Measurements from ENCODE around the gene PPP6R2. TPM values are rescaled to one million over a fixed set of nuclear protein-coding genes. Genes with fewer than 3 reads are reported as not detected.

Gene PPP6R2
- total RNA-seq, 5 donors from 2014 or later (not counting 1 experiment from before 2014, with no cell fraction given) = 71.2 to 105 (median 96.8) TPM

GRCh38 chr22:50434849-50435248 is 91.7 kb downstream of the PPP6R2 start:
- peaks cover 22 to 80% of the 10 kb centered on the region in 2 donors for H3K36me3 ChIP-seq (ENCODE audit: control insufficient read depth in 2 of 2, extremely low read depth in 1 of 2, insufficient read depth in 1 of 2, low read length in 1 of 2)
- no peaks in the 10 kb centered on the region for H3K9me3 Mint-ChIP-seq
- WGBS (ENCODE audit: insufficient coverage) = 96% methylated on average over 23 of the region's 24 CpGs
- H3K4me1 ChIP-seq (ENCODE audit: control insufficient read depth in 1 of 2, extremely low read depth in 1 of 2, insufficient read depth in 2 of 2, low read length in 2 of 2) = no peaks in the 10 kb centered on the region
- no peaks in the 10 kb centered on the region for H3K9me3 ChIP-seq
- H3K27ac ChIP-seq (ENCODE audit: low read length) = no peak overlapping the region
- no peaks in the 10 kb centered on the region for H3K4me1 Mint-ChIP-seq
- H3K36me3 Mint-ChIP-seq = peaks cover 25% of the 10 kb centered on the region
- no peak overlapping the region for H3K27ac Mint-ChIP-seq
- POLR2A ChIA-PET = no interaction called here
- no peaks in the 10 kb centered on the region for H3K27me3 Mint-ChIP-seq
- CTCF ChIA-PET = no interaction called here
- H3K4me3 ChIP-seq (ENCODE audit: control insufficient read depth in 1 of 2, extremely low read depth in 1 of 2, low read length in 1 of 2) = no peak overlapping the region
- ATAC-seq (replicated peaks in 1 of 4) (no peak), DNase-seq (no peak)
- no peaks in the 10 kb centered on the region for H3K27me3 ChIP-seq (replicated peaks in 1 of 2; ENCODE audit: control insufficient read depth in 2 of 2, extremely low read depth in 1 of 2, insufficient read depth in 2 of 2, low read length in 1 of 2)
- H3K4me3 Mint-ChIP-seq = no peak overlapping the region

GRCh38 chr22:50435291-50436014 is 92.3 kb downstream of the PPP6R2 start:
- no peaks in the 10 kb centered on the region for H3K4me1 Mint-ChIP-seq
- no peaks in the 10 kb centered on the region for H3K9me3 Mint-ChIP-seq
- no peaks in the 10 kb centered on the region for H3K27me3 Mint-ChIP-seq
- ChIA-PET POLR2A (no interaction called here), CTCF (interaction anchor here in 1 of 2 donors (0.6 kb wide), 1 partner anchor 22 kb away, joined by 5 read pairs; no protein-coding TSS in a partner anchor)
- Histone ChIP-seq H3K4me1 (ENCODE audit: control insufficient read depth in 1 of 2, extremely low read depth in 1 of 2, insufficient read depth in 2 of 2, low read length in 2 of 2) (no peaks in the 10 kb centered on the region), H3K36me3 (ENCODE audit: control insufficient read depth in 2 of 2, extremely low read depth in 1 of 2, insufficient read depth in 1 of 2, low read length in 1 of 2) (peaks cover 20 to 80% of the 10 kb centered on the region in 2 donors), H3K27ac (ENCODE audit: low read length) (no peak overlapping the region), H3K9me3 (no peaks in the 10 kb centered on the region), H3K27me3 (replicated peaks in 1 of 2; ENCODE audit: control insufficient read depth in 2 of 2, extremely low read depth in 1 of 2, insufficient read depth in 2 of 2, low read length in 1 of 2) (no peaks in the 10 kb centered on the region), H3K4me3 (ENCODE audit: control insufficient read depth in 1 of 2, extremely low read depth in 1 of 2, low read length in 1 of 2) (no peak overlapping the region)
- peaks cover 20% of the 10 kb centered on the region for H3K36me3 Mint-ChIP-seq
- WGBS (ENCODE audit: insufficient coverage) = 94% methylated on average over 8 of the region's 20 CpGs
- DNase-seq (no peak), ATAC-seq (replicated peaks in 1 of 4) (no peak)
- peak overlapping the region in 1 of 2 donors; percentile 4 for H3K27ac Mint-ChIP-seq
- H3K4me3 Mint-ChIP-seq = no peak overlapping the region

GRCh38 chr22:50436015-50436830 is 93.1 kb downstream of the PPP6R2 start:
- Mint-ChIP-seq H3K4me1 (no peaks in the 10 kb centered on the region), H3K27me3 (no peaks in the 10 kb centered on the region), H3K27ac (no peak overlapping the region), H3K9me3 (no peaks in the 10 kb centered on the region), H3K4me3 (no peak overlapping the region), H3K36me3 (peaks cover 16% of the 10 kb centered on the region)
- Histone ChIP-seq H3K4me3 (ENCODE audit: control insufficient read depth in 1 of 2, extremely low read depth in 1 of 2, low read length in 1 of 2) (no peak overlapping the region), H3K9me3 (no peaks in the 10 kb centered on the region), H3K36me3 (ENCODE audit: control insufficient read depth in 2 of 2, extremely low read depth in 1 of 2, insufficient read depth in 1 of 2, low read length in 1 of 2) (peaks cover 19 to 80% of the 10 kb centered on the region in 2 donors), H3K27ac (ENCODE audit: low read length) (no peak overlapping the region), H3K27me3 (replicated peaks in 1 of 2; ENCODE audit: control insufficient read depth in 2 of 2, extremely low read depth in 1 of 2, insufficient read depth in 2 of 2, low read length in 1 of 2) (no peaks in the 10 kb centered on the region), H3K4me1 (ENCODE audit: control insufficient read depth in 1 of 2, extremely low read depth in 1 of 2, insufficient read depth in 2 of 2, low read length in 2 of 2) (no peaks in the 10 kb centered on the region)
- CTCF ChIA-PET = interaction anchor here in 1 of 2 donors (0.6 to 0.7 kb wide), 2 partner anchors 22 to 35 kb away, joined by 3 to 5 read pairs; no protein-coding TSS in a partner anchor
- DNase-seq = no peak
- POLR2A ChIA-PET = no interaction called here
- ATAC-seq (replicated peaks in 1 of 4) = no peak
- WGBS (ENCODE audit: insufficient coverage) = 91% methylated on average over 33 of the region's 37 CpGs

- 95% methylated on average over 18 of the region's 25 CpGs for WGBS (ENCODE audit: insufficient coverage)
- Mint-ChIP-seq H3K4me1 (no peaks in the 10 kb centered on the region), H3K27me3 (no peaks in the 10 kb centered on the region), H3K36me3 (peaks cover 11% of the 10 kb centered on the region), H3K4me3 (no peak overlapping the region), H3K27ac (no peak overlapping the region), H3K9me3 (no peaks in the 10 kb centered on the region)
- H3K4me1 ChIP-seq (ENCODE audit: control insufficient read depth in 1 of 2, extremely low read depth in 1 of 2, insufficient read depth in 2 of 2, low read length in 2 of 2) = no peaks in the 10 kb centered on the region
- peaks cover 14 to 75% of the 10 kb centered on the region in 2 donors for H3K36me3 ChIP-seq (ENCODE audit: control insufficient read depth in 2 of 2, extremely low read depth in 1 of 2, insufficient read depth in 1 of 2, low read length in 1 of 2)
- no peak overlapping the region for H3K4me3 ChIP-seq (ENCODE audit: control insufficient read depth in 1 of 2, extremely low read depth in 1 of 2, low read length in 1 of 2)
- no peak overlapping the region for H3K27ac ChIP-seq (ENCODE audit: low read length)
- no peaks in the 10 kb centered on the region for H3K9me3 ChIP-seq
- ChIA-PET POLR2A (no interaction called here), CTCF (interaction anchor here in 1 of 2 donors (0.7 kb wide), 1 partner anchor 36 kb away, joined by 3 read pairs; no protein-coding TSS in a partner anchor)
- H3K27me3 ChIP-seq (replicated peaks in 1 of 2; ENCODE audit: control insufficient read depth in 2 of 2, extremely low read depth in 1 of 2, insufficient read depth in 2 of 2, low read length in 1 of 2) = no peaks in the 10 kb centered on the region
- no peak for ATAC-seq (replicated peaks in 1 of 4)
- no peak for DNase-seq
These were observed 93.8 kb downstream of the PPP6R2 start for GRCh38 chr22:50436841-50437341.

DNA sequence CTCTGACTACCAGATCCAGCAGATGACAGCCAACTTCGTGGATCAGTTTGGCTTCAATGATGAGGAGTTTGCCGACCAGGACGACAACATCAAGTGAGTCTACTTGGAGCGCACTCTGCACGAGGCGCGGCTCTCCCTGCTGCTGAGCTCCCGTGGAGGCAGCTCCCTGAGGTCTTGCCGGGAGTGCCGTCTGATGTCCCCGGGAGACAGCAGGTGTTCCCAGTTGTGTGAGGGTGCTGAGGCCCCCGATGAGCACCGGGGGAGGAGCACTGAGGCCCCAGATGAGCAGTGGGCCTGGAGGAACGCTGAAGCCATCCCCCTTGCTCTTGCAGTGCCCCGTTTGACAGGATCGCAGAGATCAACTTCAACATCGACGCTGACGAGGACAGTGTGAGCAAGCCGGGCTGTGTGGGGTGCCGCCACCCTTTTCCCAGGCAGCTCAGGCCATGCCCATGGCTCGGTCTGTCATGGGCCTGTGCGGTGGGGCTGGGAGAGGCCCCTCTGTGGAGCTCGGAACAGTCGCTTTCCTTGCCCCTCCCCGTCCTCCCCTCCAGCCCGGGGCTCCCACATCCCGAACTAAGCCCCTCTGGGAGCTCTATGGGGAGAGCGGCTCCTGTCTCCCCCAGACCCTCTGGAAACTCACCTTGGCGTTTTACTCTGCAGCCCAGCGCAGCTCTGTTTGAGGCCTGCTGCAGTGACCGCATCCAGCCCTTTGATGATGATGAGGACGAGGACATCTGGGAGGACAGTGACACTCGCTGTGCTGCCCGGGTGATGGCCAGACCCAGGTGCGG is 94.6 kb downstream of the PPP6R2 start:
- ATAC-seq (replicated peaks in 1 of 4) (no peak), DNase-seq (no peak)
- WGBS (ENCODE audit: insufficient coverage) = 89% methylated on average over 24 of the region's 36 CpGs
- no peaks in the 10 kb centered on the region for H3K4me1 Mint-ChIP-seq
- H3K27me3 Mint-ChIP-seq = no peaks in the 10 kb centered on the region
- H3K4me3 Mint-ChIP-seq = no peak overlapping the region
- H3K36me3 ChIP-seq (ENCODE audit: control insufficient read depth in 2 of 2, extremely low read depth in 1 of 2, insufficient read depth in 1 of 2, low read length in 1 of 2) = peaks cover 8 to 67% of the 10 kb centered on the region in 2 donors
- H3K4me1 ChIP-seq (ENCODE audit: control insufficient read depth in 1 of 2, extremely low read depth in 1 of 2, insufficient read depth in 2 of 2, low read length in 2 of 2) = no peaks in the 10 kb centered on the region
- no peak overlapping the region for H3K27ac Mint-ChIP-seq
- H3K9me3 Mint-ChIP-seq = no peaks in the 10 kb centered on the region
- H3K36me3 Mint-ChIP-seq = peaks cover 8% of the 10 kb centered on the region
- H3K27me3 ChIP-seq (replicated peaks in 1 of 2; ENCODE audit: control insufficient read depth in 2 of 2, extremely low read depth in 1 of 2, insufficient read depth in 2 of 2, low read length in 1 of 2) = no peaks in the 10 kb centered on the region
- POLR2A ChIA-PET = no interaction called here
- H3K4me3 ChIP-seq (ENCODE audit: control insufficient read depth in 1 of 2, extremely low read depth in 1 of 2, low read length in 1 of 2) = no peak overlapping the region
- CTCF ChIA-PET = interaction anchor here in 1 of 2 donors (0.6 kb wide), 1 partner anchor 21 kb away, joined by 3 read pairs; no protein-coding TSS in a partner anchor
- no peak overlapping the region for H3K27ac ChIP-seq (ENCODE audit: low read length)
- H3K9me3 ChIP-seq = no peaks in the 10 kb centered on the region

Data from T-cell (primary cell).